NT2/D1 (cell line): Measurements from ENCODE around the gene RNF111.

ENCODE experiments used
- SUZ12 ChIP-seq: IDR thresholded peaks from 2 replicates; pipeline ENCODE4 v1.6.1; 2011; ENCODE audit not compliant: insufficient read length, insufficient read depth; ENCODE audit errors: extremely low read depth
- YY1 ChIP-seq: IDR thresholded peaks from 2 replicates; pipeline ENCODE4 v1.6.1; 2011; ENCODE audit not compliant: insufficient read length, insufficient read depth
- ZNF274 ChIP-seq: IDR thresholded peaks from 2 replicates; pipeline ENCODE4 v1.6.1; 2011; ENCODE audit warnings: mild to moderate bottlenecking, low read depth, low read length

DNA sequence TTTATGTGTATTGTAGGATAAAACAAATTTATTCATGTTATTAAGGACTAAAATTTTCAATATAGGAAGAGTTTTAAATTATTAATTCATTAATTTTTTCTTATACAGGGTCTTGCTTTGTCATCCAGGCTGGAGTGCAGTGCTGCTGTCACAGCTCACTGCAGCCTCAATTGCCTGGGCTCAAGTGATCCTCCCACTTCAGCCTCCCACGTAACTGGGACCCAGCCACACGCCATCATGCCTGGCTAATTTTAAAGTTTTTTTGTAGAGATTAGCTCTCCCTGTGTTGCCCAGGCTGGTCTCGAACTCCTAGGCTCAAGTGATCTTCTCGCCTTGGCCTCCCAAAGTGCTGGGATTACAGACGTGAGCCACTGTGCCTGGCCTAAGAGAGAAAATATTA lies 132.2 kb downstream of the RNF111 start:
- no peak for TF ChIP-seq ZNF274
- TF ChIP-seq YY1, result no peak
- TF ChIP-seq SUZ12, result no peak
